ENCODE measurements around the gene PRDM16.

PRDM16 gene

DNA sequence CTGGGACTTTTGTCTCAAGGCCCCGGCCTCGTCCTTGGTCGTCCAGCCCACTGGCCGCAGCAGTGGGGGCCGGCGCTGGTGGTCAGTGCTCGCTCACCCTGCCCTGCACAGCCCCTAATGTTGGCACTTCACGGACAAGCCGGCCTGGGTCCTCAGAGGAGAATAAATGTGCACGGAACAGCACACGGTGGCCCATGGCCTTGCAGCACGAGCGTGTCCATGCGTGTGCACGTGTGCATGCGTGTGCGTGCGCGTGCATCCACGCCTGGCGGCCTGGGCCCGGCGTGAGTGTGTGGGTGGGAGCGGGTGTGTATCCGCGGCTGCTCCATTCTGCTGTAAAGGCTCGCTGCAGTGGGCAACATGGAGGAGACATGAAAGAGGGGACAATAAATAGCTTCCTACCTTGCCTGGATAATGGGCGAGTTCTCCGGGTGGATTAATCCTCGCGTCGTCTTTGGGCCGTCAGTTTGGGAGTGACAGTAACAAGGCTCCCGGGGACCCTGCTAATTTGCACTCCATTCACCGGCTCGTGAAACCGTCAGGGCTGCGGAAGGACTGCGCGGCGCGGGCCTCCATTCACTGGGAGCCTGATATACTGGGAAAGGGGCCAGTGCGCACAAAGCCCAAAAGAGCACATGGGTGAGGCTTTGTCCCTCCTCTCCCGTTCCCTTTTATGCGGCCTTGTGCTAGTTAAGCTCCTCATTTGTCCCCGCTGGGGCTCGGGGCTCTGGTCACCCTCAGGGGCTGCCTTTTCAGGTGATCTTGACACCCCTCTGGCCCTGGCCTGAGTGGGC lies 142.8 kb downstream of the PRDM16 start:
- Histone ChIP-seq H3K9me3 (ENCODE audit: control insufficient read depth, insufficient read depth, low read depth, low read length) (no peaks in the 10 kb centered on the region), H3K4me1 (ENCODE audit: control insufficient read depth, insufficient read depth, low read length) (no peaks in the 10 kb centered on the region), H3K27ac (ENCODE audit: extremely low read depth, low read depth, low read length) (no peak overlapping the region), H3K4me3 (ENCODE audit: low read depth, low read length) (no peak overlapping the region), H3K36me3 (ENCODE audit: control insufficient read depth in 2 of 2, insufficient read depth in 1 of 2, low read length in 2 of 2) (no peaks in the 10 kb centered on the region)
- TF ChIP-seq ZNF433 (tag by site-specific recombination; IDR thresholded peaks at IDR 0.05; ENCODE audit: low read depth) (no peak), MEIS1 (CRISPR knock-in tag; IDR thresholded peaks at IDR 0.05; ENCODE audit: borderline replicate concordance) (no peak)
- ChIA-PET CTCF (no interaction called here), POLR2A (no interaction called here)

DNA sequence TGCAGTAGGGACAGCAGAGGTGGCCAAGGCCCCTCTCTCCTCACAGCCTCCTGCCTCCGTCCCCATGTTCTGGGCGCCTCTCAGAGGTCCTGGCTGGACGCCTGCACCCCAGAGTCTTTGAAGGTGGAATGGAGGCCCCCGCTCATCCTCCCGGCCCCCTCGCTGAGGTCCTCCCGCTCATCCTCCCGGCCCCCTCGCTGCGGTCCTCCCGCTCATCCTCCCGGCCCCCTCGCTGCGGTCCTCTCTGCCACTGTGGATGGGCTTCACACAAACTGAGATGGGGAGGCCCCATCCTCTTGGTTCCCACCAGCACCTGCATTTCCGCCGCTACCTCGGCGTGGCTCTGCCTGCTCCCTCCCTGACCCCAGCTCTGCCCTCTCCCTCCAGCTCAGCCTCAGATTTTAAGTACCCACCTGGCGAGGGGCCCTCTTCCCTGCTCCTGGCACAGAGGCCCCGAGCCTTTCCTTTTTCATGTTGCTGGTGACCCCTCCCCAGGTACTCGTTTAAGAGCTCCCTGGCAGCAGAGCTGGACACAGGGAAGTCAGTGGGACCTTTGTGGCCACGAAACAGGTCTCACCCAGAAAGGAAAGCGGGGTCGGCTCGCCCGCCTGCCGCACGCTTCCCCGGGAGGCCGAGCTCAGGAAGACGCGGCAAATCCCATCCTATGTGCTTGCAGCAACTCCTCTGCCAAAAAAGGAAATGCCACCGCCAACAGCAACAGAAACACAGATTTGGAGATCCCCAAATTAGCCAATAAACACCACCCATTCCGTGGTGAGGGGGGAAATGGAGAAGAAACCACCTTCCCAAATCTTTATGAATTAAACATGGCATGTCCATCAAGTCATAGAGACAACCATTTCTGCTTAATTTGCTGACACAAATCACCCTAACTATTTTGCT lies 143.7 kb downstream of the PRDM16 start:
- Histone ChIP-seq H3K9me3 (ENCODE audit: control insufficient read depth, insufficient read depth, low read depth, low read length) (no peaks in the 10 kb centered on the region), H3K4me3 (ENCODE audit: low read depth, low read length) (no peak overlapping the region), H3K36me3 (ENCODE audit: control insufficient read depth in 2 of 2, insufficient read depth in 1 of 2, low read length in 2 of 2) (no peaks in the 10 kb centered on the region), H3K4me1 (ENCODE audit: control insufficient read depth, insufficient read depth, low read length) (no peaks in the 10 kb centered on the region), H3K27ac (ENCODE audit: extremely low read depth, low read depth, low read length) (no peak overlapping the region)
- CTCF ChIA-PET, result no interaction called here
- TF ChIP-seq, protein P1, sequence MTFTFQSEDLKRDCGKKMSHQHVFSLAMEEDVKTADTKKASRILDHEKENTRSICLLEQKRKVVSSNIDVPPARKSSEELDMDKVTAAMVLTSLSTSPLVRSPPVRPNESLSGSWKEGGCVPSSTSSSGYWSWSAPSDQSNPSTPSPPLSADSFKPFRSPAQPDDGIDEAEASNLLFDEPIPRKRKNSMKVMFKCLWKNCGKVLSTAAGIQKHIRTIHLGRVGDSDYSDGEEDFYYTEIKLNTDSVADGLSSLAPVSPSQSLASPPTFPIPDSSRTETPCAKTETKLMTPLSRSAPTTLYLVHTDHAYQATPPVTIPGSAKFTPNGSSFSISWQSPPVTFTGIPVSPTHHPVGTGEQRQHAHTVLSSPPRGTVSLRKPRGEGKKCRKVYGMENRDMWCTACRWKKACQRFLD (tag by site-specific recombination; IDR thresholded peaks at IDR 0.05), result no peak
- no peak for TF ChIP-seq ZBTB7A (tag by site-specific recombination; IDR thresholded peaks at IDR 0.05; ENCODE audit: low read depth)
- TF ChIP-seq ZNF146 (tag by site-specific recombination; IDR thresholded peaks at IDR 0.05), result no peak
- POLR2A ChIA-PET, result no interaction called here

DNA sequence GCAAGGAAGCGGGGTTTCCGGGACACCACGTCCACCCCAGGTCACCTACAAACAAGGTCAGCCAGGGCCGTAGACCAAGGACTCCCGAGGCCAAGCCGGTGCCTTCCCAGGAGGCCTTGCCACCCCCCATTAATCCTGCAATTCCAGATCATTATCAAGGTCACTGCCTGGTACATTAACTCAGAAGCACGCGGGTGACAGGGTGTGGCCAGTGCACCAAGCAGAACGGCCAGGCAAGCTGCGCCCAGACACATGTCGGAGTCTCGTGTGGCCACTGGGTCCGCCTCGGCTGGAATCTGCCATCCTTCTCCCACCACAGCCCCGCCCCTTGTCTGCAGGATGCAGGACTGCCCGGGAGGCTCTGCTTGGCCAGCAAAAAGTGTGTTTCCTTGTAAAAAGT lies 144.7 kb downstream of the PRDM16 start:
- Histone ChIP-seq H3K9me3 (ENCODE audit: control insufficient read depth, insufficient read depth, low read depth, low read length) (no peaks in the 10 kb centered on the region), H3K4me1 (ENCODE audit: control insufficient read depth, insufficient read depth, low read length) (no peaks in the 10 kb centered on the region), H3K4me3 (ENCODE audit: low read depth, low read length) (no peak overlapping the region), H3K36me3 (ENCODE audit: control insufficient read depth in 2 of 2, insufficient read depth in 1 of 2, low read length in 2 of 2) (no peaks in the 10 kb centered on the region), H3K27ac (ENCODE audit: extremely low read depth, low read depth, low read length) (no peak overlapping the region)
- ChIA-PET POLR2A (no interaction called here), CTCF (no interaction called here)
- no peak for TF ChIP-seq ZNF426 (tag by site-specific recombination; IDR thresholded peaks at IDR 0.05)
- no peak for TF ChIP-seq GFI1B (tag by site-specific recombination; IDR thresholded peaks at IDR 0.05)
- TF ChIP-seq ZNF560 (tag by site-specific recombination; IDR thresholded peaks at IDR 0.05; ENCODE audit: borderline replicate concordance), result no peak
- TF ChIP-seq ZBTB20 (tag by site-specific recombination; IDR thresholded peaks at IDR 0.05), result no peak
- no peak for TF ChIP-seq ZNF24 (tag by site-specific recombination; IDR thresholded peaks at IDR 0.05)
- TF ChIP-seq, protein P2, sequence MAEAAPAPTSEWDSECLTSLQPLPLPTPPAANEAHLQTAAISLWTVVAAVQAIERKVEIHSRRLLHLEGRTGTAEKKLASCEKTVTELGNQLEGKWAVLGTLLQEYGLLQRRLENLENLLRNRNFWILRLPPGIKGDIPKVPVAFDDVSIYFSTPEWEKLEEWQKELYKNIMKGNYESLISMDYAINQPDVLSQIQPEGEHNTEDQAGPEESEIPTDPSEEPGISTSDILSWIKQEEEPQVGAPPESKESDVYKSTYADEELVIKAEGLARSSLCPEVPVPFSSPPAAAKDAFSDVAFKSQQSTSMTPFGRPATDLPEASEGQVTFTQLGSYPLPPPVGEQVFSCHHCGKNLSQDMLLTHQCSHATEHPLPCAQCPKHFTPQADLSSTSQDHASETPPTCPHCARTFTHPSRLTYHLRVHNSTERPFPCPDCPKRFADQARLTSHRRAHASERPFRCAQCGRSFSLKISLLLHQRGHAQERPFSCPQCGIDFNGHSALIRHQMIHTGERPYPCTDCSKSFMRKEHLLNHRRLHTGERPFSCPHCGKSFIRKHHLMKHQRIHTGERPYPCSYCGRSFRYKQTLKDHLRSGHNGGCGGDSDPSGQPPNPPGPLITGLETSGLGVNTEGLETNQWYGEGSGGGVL (tag by site-specific recombination; IDR thresholded peaks at IDR 0.05), result no peak
- TF ChIP-seq ZFP41 (tag by site-specific recombination; IDR thresholded peaks at IDR 0.05; ENCODE audit: borderline replicate concordance), result no peak
- TF ChIP-seq, protein P3, sequence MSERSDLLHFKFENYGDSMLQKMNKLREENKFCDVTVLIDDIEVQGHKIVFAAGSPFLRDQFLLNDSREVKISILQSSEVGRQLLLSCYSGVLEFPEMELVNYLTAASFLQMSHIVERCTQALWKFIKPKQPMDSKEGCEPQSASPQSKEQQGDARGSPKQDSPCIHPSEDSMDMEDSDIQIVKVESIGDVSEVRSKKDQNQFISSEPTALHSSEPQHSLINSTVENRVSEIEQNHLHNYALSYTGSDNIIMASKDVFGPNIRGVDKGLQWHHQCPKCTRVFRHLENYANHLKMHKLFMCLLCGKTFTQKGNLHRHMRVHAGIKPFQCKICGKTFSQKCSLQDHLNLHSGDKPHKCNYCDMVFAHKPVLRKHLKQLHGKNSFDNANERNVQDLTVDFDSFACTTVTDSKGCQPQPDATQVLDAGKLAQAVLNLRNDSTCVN (tag by site-specific recombination; optimal IDR thresholded peaks at IDR 0.05), result no peak
- no peak for TF ChIP-seq ZNF626 (tag by site-specific recombination; IDR thresholded peaks at IDR 0.05)
- no peak for TF ChIP-seq ZNF274 (IDR thresholded peaks at IDR 0.05; ENCODE audit: low read length)
- no peak for TF ChIP-seq ZNF274 (tag by site-specific recombination; IDR thresholded peaks at IDR 0.05; ENCODE audit: borderline replicate concordance)
